ENCODE measurements around the gene RAB37.

RAB37 gene

DNA sequence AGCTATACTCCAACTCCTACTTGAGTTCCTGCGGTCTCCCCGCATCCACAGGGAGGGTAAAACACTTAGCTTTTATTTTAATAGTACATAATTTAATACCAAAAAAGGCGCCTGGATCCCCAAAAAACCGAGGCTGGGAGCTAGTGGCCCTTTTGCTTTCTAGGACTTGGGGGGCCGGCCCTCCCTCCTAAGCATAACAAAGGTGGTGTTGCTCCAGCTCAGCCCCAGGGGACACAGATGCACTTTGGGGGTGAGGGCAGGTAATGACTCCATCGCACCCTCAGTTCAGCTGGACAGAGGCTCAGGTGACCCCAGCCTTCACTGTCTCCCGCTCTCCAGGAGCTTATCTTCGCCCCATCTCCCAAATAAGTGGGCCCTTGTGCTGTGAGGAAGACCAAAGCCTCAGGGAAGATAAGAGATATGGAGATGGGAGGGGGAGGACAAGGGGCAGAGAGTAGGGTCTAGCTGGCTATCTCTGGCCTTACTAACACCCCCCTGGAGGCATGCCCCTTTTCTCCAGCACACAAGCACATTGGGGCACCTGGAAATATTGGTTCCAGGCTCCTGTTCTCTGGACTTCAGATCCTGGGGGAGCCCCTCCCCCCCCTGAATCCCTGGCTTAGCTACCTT is 8.6 kb downstream of the RAB37 start:
- no peak for DNase-seq (ENCODE audit: low spot score)

GRCh38 chr17:74746376-74746775 is 9.3 kb downstream of the RAB37 start:
- DNase-seq (ENCODE audit: low spot score) = no peak

- DNase-seq (ENCODE audit: low spot score) = no peak
Measured at GRCh38 chr17:74746922-74747321, 9.9 kb downstream of the RAB37 start.

DNA sequence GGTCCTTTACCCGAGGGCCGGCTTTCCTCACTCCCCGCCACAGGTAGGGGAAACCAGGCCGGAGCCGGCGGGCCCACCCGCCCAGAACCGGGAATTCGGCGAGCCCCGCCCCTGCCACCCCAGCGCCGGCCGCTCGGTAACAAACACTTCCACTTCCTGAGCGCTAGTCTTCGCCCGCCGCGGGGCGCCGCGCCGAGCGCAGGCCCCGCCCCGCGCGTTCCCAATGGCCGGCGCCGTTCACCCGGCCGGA is 11.1 kb downstream of the RAB37 start:
- DNase-seq (ENCODE audit: low spot score) = no peak

DNA sequence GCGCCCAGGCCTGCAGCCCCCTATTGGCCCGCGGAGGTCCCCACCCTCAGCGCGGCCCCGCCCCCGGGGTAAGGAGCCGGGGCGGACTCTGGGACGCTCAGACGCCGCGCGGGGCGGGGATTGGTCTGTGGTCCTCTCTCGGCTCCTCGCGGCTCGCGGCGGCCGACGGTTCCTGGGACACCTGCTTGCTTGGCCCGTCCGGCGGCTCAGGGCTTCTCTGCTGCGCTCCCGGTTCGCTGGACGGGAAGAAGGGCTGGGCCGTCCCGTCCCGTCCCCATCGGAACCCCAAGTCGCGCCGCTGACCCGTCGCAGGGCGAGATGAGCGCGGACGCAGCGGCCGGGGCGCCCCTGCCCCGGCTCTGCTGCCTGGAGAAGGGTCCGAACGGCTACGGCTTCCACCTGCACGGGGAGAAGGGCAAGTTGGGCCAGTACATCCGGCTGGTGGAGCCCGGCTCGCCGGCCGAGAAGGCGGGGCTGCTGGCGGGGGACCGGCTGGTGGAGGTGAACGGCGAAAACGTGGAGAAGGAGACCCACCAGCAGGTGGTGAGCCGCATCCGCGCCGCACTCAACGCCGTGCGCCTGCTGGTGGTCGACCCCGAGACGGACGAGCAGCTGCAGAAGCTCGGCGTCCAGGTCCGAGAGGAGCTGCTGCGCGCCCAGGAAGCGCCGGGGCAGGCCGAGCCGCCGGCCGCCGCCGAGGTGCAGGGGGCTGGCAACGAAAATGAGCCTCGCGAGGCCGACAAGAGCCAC is 11.6 kb downstream of the RAB37 start, which contains the start of gene NHERF1:
Gene NHERF1 (plus strand): TSS at position 100 of the 750 bp plus-strand sequence. CDS start 219 bp downstream, at position 319.
- DNase-seq (ENCODE audit: low spot score) = peak; percentile 100

- peak; percentile 51 for DNase-seq (ENCODE audit: low spot score)
Measured at GRCh38 chr17:74749279-74750038, 12.4 kb downstream of the RAB37 start.

DNA sequence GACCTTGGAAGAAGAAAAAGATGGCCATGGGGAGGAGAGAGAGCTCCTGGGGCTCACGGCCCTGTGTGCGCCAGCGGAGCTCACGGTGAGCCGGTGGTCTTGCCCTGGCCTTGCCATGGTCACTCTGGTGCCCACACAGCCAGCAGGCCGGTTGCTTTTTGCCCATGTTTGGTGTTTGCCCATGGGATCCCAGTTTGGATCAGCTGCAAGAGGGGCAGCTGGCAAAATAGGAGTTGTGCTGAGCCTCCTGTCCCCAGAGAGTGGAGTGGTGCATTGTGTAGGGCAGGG is 12.9 kb downstream of the RAB37 start:
- DNase-seq (ENCODE audit: low spot score) = no peak

DNA sequence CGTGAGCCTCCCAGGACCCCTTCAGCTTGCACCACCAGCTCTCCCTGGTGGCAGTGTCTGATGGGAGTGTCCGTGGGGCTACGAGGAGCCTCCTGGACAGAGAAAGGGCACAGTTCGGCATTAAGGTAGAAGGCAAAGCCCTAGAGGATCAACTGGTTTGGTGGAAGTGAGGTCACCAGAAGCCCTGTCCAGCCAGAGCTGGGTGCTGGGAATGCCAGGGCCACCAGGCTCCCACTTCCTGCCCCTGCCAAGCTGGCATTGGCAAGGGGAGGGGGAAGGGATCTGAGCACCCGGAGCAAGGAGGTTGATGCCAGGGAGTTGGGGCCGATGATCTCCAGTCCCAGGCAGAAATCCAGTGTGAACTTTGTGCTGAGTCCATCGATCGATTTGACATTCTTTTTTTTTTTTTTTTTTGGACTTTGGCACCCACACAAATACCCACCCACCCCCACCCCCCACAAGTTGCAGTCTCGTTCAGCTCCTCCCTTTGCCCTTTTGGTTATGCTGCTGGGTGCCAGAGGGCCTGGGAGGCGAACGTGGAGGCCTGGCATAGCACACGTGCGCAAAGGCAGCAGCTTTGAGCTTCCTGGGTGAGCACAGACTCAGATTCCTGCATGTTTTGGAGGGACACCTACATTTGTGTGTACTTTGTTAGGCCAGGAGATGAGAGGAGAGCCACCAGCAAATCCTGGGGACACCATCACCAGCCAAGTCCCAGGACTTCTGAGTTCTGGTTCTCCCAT is 13.4 kb downstream of the RAB37 start:
- no peak for DNase-seq (ENCODE audit: low spot score)

DNA sequence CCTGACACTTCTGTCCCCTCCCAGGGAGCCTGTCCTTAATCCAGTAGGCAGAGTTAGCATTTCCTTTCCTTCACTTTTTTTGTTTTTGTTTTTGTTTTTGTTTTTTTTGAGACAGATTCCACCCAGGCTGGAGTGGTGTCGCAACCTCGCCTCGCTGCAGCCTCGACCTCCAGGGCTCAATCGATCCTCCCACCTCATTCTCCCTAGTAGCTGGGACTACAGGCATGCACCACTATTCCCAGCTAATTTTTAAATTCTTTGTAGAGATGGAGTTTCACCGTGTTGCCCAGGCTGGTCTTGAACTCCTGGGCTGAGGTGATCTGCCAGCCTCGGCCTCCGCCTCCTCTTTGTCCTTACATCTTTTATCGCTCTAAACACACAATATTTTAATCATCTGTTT is 15.4 kb downstream of the RAB37 start:
- DNase-seq (ENCODE audit: low spot score) = no peak

GRCh38 chr17:74752822-74753401 is 15.9 kb downstream of the RAB37 start:
- DNase-seq (ENCODE audit: low spot score) = no peak

GRCh38 chr17:74754832-74755231 is 17.8 kb downstream of the RAB37 start:
- no peak for DNase-seq (ENCODE audit: low spot score)

DNA sequence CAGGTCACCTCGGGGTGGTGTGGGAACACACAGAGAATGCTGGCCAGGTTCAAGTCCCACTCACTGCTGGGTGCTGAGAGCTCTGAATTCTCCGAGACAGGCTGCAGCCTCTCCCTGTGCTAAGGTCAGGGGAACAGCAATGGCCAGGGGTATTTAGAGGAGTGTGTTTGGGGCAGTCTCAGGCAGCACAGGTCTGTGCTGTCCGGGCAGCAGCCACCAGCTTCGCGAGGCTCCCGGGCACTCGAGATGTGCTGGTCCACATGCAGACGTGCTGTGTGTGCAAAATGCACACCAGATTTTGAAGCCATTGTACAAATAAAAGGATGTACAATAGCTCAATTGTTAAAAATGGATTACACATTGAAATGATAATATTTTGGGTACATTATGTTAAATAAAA is 18.5 kb downstream of the RAB37 start:
- DNase-seq (ENCODE audit: low spot score) = no peak

GRCh38 chr17:74756891-74757290 is 19.8 kb downstream of the RAB37 start:
- no peak for DNase-seq (ENCODE audit: low spot score)

DNA sequence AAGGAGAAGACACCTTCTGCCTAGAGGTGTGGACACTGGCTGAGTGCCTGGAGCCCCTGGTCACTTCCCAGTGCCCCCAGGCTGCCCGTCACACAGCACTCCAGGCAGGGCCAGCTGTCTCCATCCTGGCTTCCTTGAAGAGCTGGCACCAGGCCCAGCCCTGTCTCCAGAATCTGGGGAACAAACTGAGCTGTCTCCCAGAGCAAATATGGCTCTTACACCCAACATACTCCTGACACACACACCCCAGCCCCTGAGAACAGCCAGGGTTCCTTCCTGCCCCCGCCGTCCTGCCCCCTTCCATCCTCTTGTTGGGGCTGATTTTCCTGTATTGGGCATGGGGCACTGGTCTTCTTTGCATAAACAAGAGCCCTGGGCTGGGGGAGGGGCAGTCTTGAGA is 20.4 kb downstream of the RAB37 start:
- no peak for DNase-seq (ENCODE audit: low spot score)

DNA sequence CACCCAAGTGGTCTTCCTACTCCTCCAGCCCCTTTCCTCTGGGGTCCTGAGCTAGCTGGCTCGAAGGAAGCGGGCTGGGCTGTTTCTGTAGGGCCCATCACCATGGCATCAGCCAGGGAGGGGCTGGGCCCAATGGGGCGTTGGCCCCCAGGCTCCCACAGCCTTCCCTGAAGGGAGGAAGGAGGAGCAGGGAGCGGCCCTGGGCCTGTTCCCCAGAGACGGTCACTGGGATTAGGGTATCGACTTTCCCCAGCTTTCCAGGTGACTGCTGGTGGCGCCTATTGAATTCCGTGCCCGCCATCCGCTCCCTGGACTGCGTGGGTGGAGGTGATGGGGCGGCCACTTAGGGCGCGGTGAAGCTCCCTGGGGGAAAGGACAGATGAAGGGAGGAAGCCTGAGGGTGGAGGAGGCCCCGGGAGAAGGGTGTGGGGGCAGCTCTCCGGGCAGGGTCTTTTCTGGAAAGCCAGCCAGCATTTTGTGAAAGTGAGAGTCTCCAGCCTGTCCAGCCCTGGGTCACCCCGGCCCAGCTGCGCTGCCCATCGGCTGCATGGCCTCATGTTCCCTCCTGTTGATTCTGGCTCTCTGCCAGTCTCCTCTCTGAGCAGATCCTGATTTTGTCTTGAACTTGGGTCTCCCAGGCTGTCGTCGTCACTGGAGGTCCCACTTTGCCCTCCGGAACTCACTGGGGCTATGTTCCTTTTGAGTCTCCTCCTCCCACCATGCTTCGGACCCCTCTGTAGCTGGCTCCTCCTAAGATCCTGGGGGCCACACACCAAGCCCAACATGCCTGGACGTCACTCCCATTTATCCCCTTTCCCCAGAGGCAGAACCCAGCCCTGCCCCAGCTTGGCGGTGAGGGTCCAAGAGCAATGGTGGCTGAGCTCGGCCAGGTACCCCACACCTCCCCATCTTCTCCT is 21.1 kb downstream of the RAB37 start:
- no peak for DNase-seq (ENCODE audit: low spot score)

DNA sequence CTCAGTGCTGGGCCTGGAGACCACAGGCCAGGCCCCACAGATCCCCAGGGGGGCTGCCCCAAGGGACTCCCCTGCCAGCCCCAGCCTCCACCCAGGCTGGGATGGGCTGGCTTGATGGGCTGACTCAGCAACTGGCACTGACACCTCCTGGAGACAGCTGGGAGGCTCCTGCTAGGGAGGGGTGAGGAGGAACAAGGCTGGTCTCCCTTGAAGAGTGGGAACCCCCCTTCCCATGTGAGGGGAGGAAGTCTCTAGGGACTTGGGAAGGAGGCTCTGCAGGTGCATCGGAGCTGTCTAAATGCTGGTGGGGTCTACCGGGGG is 21.8 kb downstream of the RAB37 start:
- DNase-seq (ENCODE audit: low spot score) = peak; percentile 78

DNA sequence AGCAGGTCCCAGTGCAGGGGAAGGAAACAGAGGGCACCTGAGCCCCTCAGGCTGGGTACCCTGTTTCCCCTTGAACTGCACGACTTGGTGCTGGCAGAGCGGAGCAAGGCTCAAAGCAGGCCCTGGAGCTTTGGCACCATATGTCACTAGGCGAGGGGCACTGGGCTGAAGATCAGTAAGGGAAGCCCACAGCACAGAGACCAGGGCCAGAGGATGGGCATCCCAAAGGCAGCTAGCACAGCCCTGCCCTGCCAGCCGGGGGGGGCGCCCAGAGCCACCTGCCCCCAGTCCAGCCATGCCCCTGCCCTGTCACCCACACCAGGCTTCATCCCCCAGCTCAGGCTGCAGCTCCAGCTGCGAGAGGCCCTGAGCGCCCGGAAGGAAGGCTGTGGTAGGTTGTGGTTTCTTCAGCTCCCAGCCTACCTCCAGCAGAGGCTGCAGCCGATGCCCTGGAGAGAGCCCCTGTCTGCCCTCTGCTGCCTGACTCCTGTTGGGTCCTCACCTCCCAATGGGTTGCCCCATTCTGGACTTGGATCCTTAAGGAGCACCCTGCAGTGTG is 22.3 kb downstream of the RAB37 start:
- DNase-seq (ENCODE audit: low spot score) = no peak

GRCh38 chr17:74759941-74760340 is 22.9 kb downstream of the RAB37 start:
- DNase-seq (ENCODE audit: low spot score) = no peak

- no peak for DNase-seq (ENCODE audit: low spot score)
Measured at GRCh38 chr17:74760404-74761105, 23.5 kb downstream of the RAB37 start.

- no peak for DNase-seq (ENCODE audit: low spot score)
Measured at GRCh38 chr17:74761419-74761818, 24.4 kb downstream of the RAB37 start.

GRCh38 chr17:74761931-74762330 is 24.9 kb downstream of the RAB37 start:
- DNase-seq (ENCODE audit: low spot score) = no peak

All from GM03348 (cell line).